KBM-7 (cell line): ENCODE results near the gene PDE3B.
"Not testable (repeated sequence)": the region's sequence is repeated elsewhere in the genome, so short reads cannot be mapped to it uniquely, and the experiment has no call there.

ENCODE experiments used
- DNase-seq: peaks from one replicate; pipeline ENCODE4 v3.0.0-alpha.2; 2015
- in situ Hi-C: fragments of 300-500 bp; cut with MboI; formaldehyde crosslinking; loops from 2 replicates; pipeline ENCODE4 v1.14.3; 2020; ENCODE audit warnings: low sequenced_read_pairs, low pct_unique_long_range_greater_than_20kb, mixed read lengths

PDE3B gene

DNA sequence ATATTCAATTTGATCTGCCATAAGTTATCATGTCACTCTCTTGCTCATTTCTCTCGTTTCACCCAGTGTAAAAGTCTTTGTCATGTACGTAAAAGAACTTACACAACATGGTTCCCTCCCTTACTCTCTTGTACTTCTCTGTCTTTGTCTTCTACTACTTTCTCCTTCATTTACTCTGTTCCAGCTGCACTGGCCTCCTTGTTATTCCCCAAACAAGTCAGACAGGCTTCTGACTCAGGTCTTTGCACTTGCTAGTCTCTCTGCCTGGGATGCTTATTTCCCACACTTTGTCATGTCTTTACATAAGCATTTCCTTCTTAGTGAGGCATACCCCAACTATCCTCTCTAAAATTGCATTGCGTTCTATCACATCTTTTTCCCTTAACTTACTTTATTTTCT lies 131.1 kb downstream of the PDE3B start:
- in situ Hi-C loops: loop anchor here (25.0 kb wide), 1 partner anchor 237 kb away; no protein-coding TSS in a partner anchor
- no peak for DNase-seq

DNA sequence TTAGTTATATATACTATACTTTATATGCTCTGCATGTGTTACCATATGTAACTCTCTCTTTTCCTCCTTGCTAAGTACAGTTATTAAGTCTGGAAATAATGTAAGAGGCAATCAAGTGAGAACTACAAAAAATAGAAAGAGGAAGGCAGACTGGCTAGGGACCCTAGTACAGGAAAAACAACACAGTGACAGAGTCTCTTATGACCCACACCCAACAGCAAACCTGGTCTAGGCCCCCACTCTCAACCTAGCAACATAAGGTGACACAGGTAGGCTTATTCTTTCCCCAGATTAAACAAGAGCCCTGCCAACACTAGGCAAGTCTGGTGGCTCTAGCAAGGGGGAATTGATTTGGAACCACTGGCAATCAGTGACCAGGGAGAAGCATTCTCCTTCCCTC lies 132.3 kb downstream of the PDE3B start:
- no peak for DNase-seq
- in situ Hi-C loops: loop anchor here (25.0 kb wide), 1 partner anchor 239 kb away; no protein-coding TSS in a partner anchor

- in situ Hi-C loops: loop anchor here (25.0 kb wide), 1 partner anchor 241 kb away; no protein-coding TSS in a partner anchor
- DNase-seq: not testable (repeated sequence)
Measured at GRCh38 chr11:14778460-14778859, 134.9 kb downstream of the PDE3B start.

DNA sequence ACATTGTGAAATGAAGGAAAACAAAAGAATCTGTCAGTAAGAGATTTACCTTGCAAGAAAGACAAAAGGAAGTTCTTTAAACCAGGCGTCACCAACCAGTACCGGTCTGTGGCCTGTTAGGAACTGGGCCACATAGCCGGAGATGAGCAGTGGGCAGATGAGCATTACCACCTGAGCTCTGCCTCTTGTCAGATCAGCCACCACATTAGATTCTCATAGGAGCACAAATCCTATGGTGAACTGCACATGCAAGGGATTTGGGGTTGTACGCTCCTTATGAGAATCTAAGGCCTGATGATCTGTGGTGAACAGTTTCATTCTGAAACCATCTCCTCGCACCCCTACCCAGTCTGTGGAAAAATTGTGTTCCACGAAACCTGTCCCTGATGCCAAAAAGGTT lies 140.2 kb downstream of the PDE3B start:
- in situ Hi-C loops: loop anchor here (25.0 kb wide), 1 partner anchor 246 kb away; no protein-coding TSS in a partner anchor
- no peak for DNase-seq

- DNase-seq: no peak
- in situ Hi-C loops: loop anchor here (25.0 kb wide), 1 partner anchor 247 kb away; no protein-coding TSS in a partner anchor
Measured at GRCh38 chr11:14784230-14784629, 140.6 kb downstream of the PDE3B start.

DNA sequence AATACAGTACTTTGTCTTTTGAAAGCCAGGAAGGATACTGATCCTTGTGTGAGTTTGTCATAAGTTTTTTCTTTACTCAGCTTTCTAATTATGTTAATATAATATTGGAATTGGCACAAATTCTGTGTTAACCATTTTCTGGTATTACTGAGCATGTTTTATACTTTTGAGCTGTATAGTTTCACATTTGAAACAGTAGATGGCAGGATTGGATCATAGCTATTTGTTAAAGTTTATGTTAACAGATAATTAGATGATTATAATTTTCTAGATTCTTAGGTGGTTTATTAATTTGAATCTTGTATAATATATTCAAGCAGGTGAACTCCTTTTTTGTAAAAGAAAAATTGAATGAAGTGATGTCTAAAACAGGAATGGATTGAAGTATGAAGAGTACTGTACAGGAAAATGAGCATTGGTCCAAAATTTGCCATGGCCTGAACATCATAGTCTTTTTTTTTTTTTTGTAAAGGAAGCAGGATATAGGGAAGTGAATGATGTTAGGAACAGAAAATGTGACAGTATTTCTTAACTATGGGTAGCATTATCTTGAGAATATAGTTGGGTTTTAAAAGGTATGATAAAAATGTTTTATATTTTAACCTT lies 146.4 kb downstream of the PDE3B start:
- in situ Hi-C loops: loop anchor here (25.0 kb wide), 1 partner anchor 253 kb away; no protein-coding TSS in a partner anchor
- peak; percentile 24 for DNase-seq

DNA sequence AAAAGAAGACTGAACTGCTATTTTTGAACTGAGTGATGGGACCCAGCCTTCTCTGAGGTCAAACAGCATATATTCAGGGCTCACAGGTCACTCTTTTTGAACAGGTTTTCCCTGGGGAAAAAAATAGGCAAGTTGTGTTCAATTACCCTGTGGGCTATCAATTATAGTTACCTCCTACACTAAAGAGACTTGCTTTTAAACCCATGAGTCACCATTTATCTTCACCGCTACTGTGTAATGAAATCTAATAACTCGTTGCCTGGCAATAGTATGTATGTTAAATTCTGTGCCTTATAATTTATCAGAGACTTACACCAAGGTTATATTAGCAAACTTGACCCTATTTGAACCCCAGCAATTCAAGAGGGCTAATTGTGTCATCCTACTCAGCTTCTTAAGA lies 149.9 kb downstream of the PDE3B start:
- in situ Hi-C loops: loop anchor here (25.0 kb wide), 1 partner anchor 256 kb away; no protein-coding TSS in a partner anchor
- DNase-seq: no peak

GRCh38 chr11:14796028-14796427 lies 152.4 kb downstream of the PDE3B start:
- in situ Hi-C loops: loop anchor here (25.0 kb wide), 1 partner anchor 259 kb away; no protein-coding TSS in a partner anchor
- not testable (repeated sequence) for DNase-seq

- in situ Hi-C loops: no loop called here
Measured at GRCh38 chr11:14803846-14804245, 160.2 kb downstream of the PDE3B start.

GRCh38 chr11:14809466-14809865 lies 165.9 kb downstream of the PDE3B start:
- DNase-seq: no peak
- in situ Hi-C loops: no loop called here

More at GRCh38 chr11:14803846-14804245, 160.2 kb downstream of the PDE3B start:
- no peak for DNase-seq

DNA sequence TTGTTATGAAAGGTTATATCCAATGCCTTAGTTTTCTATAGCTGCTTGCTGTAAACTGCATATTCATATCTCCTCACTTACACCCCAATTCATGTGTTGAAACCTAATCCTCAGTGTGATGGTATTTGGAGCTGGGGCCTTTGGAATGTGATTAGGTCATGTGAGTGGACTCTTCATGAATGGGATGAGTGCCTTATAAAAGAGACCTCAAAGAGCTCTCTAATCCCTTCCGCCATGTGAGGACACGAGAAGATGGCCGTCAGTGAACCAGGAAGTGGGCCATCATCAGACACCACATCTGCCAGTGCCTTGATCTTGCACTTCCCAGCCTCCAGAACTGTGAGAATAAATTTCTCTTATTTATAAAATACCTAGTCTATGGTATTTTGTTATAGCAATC lies 169.2 kb downstream of the PDE3B start:
- in situ Hi-C loops: no loop called here
- DNase-seq: no peak

DNA sequence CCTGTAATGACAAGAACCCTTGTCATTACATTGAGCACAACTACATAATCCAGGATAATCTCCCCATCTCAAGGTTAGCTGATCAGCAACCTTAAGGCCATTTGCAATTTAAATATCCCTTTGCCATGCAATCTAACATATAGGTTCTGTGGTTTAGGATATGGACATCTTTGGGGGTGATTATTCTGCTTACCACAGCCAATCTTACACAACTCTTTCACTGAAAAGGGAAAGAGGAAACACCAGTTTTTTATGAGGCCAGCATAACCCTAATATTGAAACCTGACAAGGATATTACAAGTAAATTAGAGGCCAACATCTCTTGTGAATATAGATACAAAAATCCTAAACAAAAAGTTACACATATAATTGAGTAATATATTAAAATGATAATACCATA lies 169.9 kb downstream of the PDE3B start:
- in situ Hi-C loops: no loop called here
- peak; percentile 7 for DNase-seq

DNA sequence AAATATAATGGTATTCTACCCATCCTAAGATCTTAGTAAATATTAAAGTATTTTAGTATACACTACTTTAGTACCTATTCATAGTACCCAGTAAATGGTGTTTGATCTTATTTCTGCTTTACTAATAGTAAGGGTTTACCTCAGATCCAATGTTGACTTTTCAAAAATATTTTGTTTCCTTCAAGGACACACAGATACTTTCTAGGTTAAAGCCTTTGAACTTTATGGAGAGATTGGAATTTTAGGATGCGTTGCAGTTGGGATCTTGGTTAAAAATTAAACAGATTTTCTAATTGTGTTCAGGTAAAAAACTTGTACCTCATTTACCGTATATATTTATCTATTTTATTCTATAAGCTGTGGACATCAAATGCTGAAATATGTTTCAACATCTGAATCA lies 175.2 kb downstream of the PDE3B start:
- in situ Hi-C loops: no loop called here
- DNase-seq: no peak

- DNase-seq: no peak
- in situ Hi-C loops: no loop called here
Measured at GRCh38 chr11:14819596-14819995, 176.0 kb downstream of the PDE3B start.

DNA sequence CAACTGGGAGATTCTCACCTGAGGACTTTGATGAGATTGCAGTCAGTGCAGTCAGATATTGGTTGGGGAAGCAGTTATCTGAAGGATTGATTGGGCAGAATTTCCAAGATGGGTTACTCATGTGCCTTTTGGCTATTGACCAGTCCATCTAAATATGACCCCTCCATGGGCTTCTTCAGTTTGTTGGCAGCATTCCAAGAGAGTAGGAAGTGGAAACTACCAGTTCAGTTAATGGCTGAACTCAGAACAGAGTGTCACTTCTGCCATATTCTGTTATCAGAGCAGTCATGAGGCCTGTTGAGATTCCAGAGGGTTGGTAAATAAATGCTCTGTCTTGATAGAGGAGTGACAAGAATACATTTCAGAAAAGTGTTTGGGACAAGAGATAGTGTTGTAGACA lies 177.4 kb downstream of the PDE3B start:
- DNase-seq: no peak
- in situ Hi-C loops: no loop called here

GRCh38 chr11:14826600-14826999 lies 183.0 kb downstream of the PDE3B start:
- DNase-seq: no peak
- in situ Hi-C loops: no loop called here

GRCh38 chr11:14835496-14836492 lies 192.2 kb downstream of the PDE3B start:
- in situ Hi-C loops: no loop called here

DNA sequence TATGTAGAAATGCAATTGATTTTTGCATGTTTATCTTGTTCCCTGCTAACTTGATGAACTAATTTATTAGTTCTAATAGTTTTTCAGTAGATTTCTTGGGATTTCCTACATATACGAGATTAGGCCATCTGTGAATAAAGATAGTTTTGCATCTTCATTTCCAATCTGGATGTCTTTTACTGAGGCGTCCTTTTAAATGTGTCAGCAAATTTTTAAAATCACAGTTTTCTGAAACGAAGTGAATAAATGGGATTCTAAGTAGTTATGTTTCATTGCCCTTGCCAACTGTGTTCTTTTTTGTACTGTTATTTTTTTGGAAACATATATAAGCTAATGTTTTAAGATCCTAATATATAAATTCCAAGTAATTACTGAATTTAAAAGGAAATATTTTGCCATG lies 198.4 kb downstream of the PDE3B start:
- in situ Hi-C loops: no loop called here
- DNase-seq: no peak

More at GRCh38 chr11:14835496-14836492, 192.2 kb downstream of the PDE3B start:
- DNase-seq: no peak

DNA sequence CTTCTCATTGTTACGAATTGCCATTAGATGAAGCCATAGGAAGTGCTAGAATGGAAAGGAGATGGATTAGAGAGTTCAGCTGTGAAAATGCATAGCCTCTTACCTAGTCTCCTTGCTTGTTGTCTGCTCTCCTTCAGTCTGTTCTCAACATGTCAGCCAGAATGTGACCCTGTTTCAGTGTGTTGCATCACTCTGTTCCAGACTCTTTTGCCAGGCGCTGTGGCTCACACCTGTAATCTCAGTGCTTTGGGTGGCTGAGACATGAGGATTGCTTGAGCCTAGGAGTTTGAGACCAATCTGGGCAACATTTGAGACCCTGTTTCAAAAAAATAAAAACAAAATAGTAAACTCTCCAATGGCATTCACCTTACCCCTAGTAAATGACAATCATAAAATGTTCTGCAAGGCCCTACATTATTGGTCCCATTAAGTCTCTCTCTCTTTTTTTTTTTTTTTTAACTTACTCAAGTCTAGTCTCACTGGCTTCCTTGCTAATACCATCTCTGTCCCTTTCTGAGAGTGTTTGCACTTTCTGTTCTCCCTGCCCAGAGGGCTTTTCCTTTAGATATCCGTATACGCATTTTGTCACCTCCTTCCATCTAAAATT lies 209.1 kb downstream of the PDE3B start:
- DNase-seq: no peak
- in situ Hi-C loops: no loop called here
